ENCODE results near the gene KLHL17. TPM values are rescaled to one million over a fixed set of nuclear protein-coding genes. Genes with fewer than 3 reads are reported as not detected.
A peak's percentile ranks its signal among the peaks of the same experiment; 100 is the strongest.

KLHL17 gene
- total RNA-seq, 1 donor from 2014 or later = 41.5 TPM

- H3K27ac Mint-ChIP-seq (ENCODE audit: unreplicated experiment) = no peak overlapping the region
- peaks cover 10% of the 10 kb centered on the region for H3K36me3 Mint-ChIP-seq (ENCODE audit: low read depth)
- peak overlapping the region; percentile 65 for H3K4me3 Mint-ChIP-seq
- no peak for TF ChIP-seq CTCF (conservative IDR thresholded peaks at IDR 0.05)
- DNase-seq (ENCODE audit: low read depth, low spot score) = no peak
- peaks cover 13% of the 10 kb centered on the region for H3K4me1 Mint-ChIP-seq
- H3K27me3 Mint-ChIP-seq (ENCODE audit: low read depth) = no peaks in the 10 kb centered on the region
- H3K9me3 Mint-ChIP-seq = no peaks in the 10 kb centered on the region
Measured at GRCh38 chr1:954927-955326, 5.5 kb upstream of the KLHL17 start.

GRCh38 chr1:955474-955873 lies 4.9 kb upstream of the KLHL17 start:
- H3K27ac Mint-ChIP-seq (ENCODE audit: unreplicated experiment) = no peak overlapping the region
- H3K4me1 Mint-ChIP-seq = peaks cover 13% of the 10 kb centered on the region
- DNase-seq (ENCODE audit: low read depth, low spot score) = no peak
- H3K27me3 Mint-ChIP-seq (ENCODE audit: low read depth) = peaks cover 3% of the 10 kb centered on the region
- no peaks in the 10 kb centered on the region for H3K9me3 Mint-ChIP-seq
- H3K4me3 Mint-ChIP-seq = peak overlapping the region; percentile 29
- peaks cover 6% of the 10 kb centered on the region for H3K36me3 Mint-ChIP-seq (ENCODE audit: low read depth)
- TF ChIP-seq CTCF (conservative IDR thresholded peaks at IDR 0.05) = no peak

- H3K9me3 Mint-ChIP-seq = no peaks in the 10 kb centered on the region
- H3K27me3 Mint-ChIP-seq (ENCODE audit: low read depth) = peaks cover 3% of the 10 kb centered on the region
- no peak for TF ChIP-seq CTCF (conservative IDR thresholded peaks at IDR 0.05)
- no peak overlapping the region for H3K27ac Mint-ChIP-seq (ENCODE audit: unreplicated experiment)
- peak overlapping the region; percentile 34 for H3K4me3 Mint-ChIP-seq
- H3K36me3 Mint-ChIP-seq (ENCODE audit: low read depth) = no peaks in the 10 kb centered on the region
- H3K4me1 Mint-ChIP-seq = peaks cover 13% of the 10 kb centered on the region
- no peak for DNase-seq (ENCODE audit: low read depth, low spot score)
Measured at GRCh38 chr1:956636-957035, 3.7 kb upstream of the KLHL17 start.

- peak; percentile 93 for DNase-seq (ENCODE audit: low read depth, low spot score)
- H3K4me1 Mint-ChIP-seq = peaks cover 13% of the 10 kb centered on the region
- H3K4me3 Mint-ChIP-seq = peak within 1 kb of the TSS; percentile 93
Measured at GRCh38 chr1:958823-959730, 1.3 kb upstream of the KLHL17 start, which contains the start of gene NOC2L. Gene NOC2L (minus strand): TSS chr1:959256. CDS start chr1:959240, 16 bp downstream.

GRCh38 chr1:959731-960362 lies 537 bp upstream of the KLHL17 start:
- peak overlapping the region; percentile 83 for H3K4me3 Mint-ChIP-seq
- no peak for DNase-seq (ENCODE audit: low read depth, low spot score)
- no peak overlapping the region for H3K27ac Mint-ChIP-seq (ENCODE audit: unreplicated experiment)
- H3K27me3 Mint-ChIP-seq (ENCODE audit: low read depth) = peaks cover 3% of the 10 kb centered on the region
- H3K36me3 Mint-ChIP-seq (ENCODE audit: low read depth) = no peaks in the 10 kb centered on the region
- H3K9me3 Mint-ChIP-seq = no peaks in the 10 kb centered on the region
- H3K4me1 Mint-ChIP-seq = peaks cover 13% of the 10 kb centered on the region
- TF ChIP-seq CTCF (conservative IDR thresholded peaks at IDR 0.05) = no peak

More at GRCh38 chr1:958823-959730, 1.3 kb upstream of the KLHL17 start, which contains the start of gene NOC2L:
- no peak for TF ChIP-seq CTCF (conservative IDR thresholded peaks at IDR 0.05)
- Mint-ChIP-seq H3K27ac (ENCODE audit: unreplicated experiment) (peak within 1 kb of the TSS; percentile 93), H3K27me3 (ENCODE audit: low read depth) (peaks cover 3% of the 10 kb centered on the region), H3K9me3 (no peaks in the 10 kb centered on the region), H3K36me3 (ENCODE audit: low read depth) (no peaks in the 10 kb centered on the region)
